CD4-positive, alpha-beta T cell treated with Interleukin-10 for 1 hour (primary cell): Measurements from ENCODE around the gene GSS.

Experiments used
- DNase-seq: peaks from one replicate; pipeline ENCODE4 v3.0.0-alpha.2; 2020

Gene GSS

GRCh38 chr20:34976286-34976685 is 20.7 kb upstream of the GSS start:
- DNase-seq: no peak

DNA sequence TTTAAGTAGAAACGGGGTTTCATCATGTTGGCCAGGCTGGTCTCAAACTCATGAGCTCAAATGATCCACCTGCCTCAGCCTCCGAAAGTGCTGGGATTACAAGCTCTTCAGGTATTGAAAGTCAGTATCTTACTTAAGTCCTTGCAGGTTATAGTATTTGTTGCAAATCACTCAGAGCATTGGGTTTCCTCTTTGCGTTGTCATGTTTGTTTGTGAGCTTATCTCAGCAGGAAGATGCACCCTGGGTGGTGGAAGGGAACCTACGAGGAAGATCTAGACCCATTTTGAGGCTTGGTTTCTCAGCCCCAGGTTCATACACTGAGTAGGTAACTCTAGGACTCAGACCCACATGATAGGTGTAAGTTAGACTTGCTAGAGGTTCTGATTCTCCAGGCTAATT is 18.6 kb upstream of the GSS start:
- no peak for DNase-seq

GRCh38 chr20:34971561-34972235 is 16.1 kb upstream of the GSS start:
- DNase-seq: no peak

GRCh38 chr20:34970846-34971560 is 15.4 kb upstream of the GSS start:
- no peak for DNase-seq

DNA sequence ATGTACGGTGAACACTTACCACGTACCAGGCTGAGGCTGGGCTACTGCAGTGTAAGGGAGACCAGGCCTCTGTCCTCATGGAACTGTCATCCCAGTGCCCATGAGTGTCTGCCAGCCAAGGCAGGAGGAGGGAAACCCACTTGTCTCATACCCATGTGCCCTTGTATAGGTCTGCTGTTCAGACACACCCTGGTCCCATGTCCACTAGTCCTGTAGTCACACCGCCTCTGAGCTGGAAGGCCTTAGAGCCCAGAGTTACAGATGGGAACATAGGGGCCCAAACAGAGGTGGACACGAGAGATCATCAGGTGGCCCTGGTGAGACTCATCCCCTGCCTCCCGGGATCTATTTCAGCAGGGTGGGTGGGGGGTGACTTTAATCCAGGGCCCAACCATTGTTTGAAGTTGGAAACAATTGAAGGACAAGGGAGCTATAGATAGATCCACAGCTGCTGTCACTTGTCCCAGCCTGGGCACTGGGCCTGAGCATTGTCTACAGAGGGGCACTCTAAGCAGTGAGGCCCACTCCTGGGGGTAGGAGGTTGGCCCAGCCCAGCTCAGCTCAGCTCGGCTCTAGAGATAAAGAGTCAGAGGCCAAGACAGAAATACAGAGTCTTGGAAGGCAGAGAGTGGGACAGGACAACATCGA is 14.7 kb upstream of the GSS start:
- DNase-seq: no peak

GRCh38 chr20:34968042-34968775 is 12.6 kb upstream of the GSS start:
- no peak for DNase-seq

GRCh38 chr20:34967421-34967820 is 11.8 kb upstream of the GSS start:
- DNase-seq: no peak

DNA sequence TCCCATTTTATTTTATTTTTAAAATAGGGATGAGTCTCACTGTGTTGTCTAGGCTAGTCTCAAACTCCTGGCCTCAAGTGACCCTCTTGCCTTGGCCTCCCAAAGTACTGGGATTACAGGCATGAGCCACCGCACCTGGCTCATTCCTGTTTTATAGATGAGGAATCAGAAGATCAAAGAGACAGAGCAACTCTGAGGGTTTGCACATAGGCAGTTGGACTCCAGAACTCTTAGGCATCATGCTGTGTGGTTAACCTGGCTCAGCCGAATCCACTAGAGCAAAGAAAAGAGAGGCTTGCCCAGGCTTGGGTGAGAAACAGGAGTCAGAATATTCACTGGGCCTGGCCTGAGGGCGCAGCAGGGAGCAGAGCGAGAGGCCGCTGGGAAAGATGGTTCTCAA is 9.4 kb upstream of the GSS start:
- no peak for DNase-seq

GRCh38 chr20:34964486-34964885 is 8.9 kb upstream of the GSS start:
- no peak for DNase-seq

DNA sequence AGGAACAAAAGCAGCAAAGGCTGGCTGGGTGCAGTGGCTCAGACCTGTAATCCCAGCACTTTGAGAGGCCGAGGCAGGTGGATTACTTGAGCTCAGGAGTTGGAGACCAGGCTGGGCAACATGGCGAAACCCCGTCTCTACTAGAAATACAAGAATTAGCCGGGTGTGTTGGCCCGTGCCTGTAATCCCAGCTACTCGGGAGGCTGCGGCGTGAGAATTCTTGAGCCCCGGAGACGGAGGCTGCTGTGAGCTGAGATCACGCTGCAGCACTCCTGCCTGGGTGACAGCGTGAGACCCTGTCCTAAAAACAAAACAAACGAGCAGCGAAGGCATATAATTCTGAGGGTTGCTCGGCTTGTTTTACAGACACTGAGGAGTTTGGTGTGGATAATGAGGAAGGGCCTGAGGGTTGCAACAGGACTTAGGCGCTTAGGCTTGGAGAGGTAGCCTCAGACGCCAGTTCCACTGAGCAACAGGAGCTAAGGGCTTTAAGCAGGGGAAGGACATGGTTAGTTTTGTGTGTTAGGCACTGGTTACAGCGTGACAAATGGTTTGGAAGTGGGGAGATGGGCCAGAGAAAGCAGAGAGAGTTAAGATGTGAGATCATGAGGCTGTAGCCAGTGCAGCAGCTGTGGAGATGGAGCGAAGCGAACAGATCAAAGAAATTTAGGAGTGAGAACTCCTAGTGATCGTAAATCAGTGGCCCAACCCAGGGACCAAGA is 1.3 kb upstream of the GSS start:
- DNase-seq: no peak

DNA sequence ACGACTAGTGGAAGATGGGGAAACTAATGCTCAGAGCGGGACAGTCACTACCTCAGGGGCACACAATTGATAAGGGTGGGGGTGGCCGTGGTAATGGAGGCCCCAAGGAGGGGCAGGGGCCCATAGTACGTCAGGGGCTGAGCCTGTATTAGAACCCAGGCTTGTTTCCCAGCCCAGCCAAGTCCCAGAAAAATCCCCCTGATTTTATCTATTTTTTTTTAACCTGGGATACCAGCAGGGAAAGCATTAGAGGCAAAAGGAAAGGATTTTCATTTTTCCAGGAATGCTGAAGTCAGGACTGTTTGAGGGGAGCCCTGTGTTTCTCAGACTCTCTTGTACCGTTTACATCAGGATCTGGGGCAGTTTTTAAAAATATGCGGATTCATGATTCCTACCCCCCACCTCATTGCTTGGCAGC is 444 bp upstream of the GSS start:
- DNase-seq: no peak

GRCh38 chr20:34954904-34955230 is 739 bp downstream of the GSS start:
- DNase-seq: no peak

- no peak for DNase-seq
Measured at GRCh38 chr20:34953960-34954359, 1.6 kb downstream of the GSS start.

DNA sequence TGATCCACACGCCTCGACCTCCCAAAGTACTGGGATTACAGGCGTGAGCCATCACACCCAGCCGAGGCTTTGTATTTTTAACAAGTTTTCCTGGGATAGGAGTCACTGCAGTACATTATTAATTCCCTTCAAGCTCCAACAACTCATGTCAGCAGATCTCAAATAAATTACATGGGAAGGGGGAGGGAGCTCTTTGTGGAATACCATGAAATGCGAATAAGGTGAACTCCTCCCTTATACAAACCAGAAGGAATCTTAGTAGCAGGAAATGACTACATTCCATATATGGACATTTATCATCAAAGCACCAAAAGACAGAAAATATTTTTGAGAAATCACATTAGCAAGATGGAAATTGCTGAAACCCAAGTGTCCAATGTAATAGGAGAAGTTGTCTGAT is 2.9 kb downstream of the GSS start:
- DNase-seq: no peak

- DNase-seq: no peak
Measured at GRCh38 chr20:34951652-34952051, 4.0 kb downstream of the GSS start.

- no peak for DNase-seq
Measured at GRCh38 chr20:34951252-34951651, 4.4 kb downstream of the GSS start.

- DNase-seq: no peak
Measured at GRCh38 chr20:34949120-34949519, 6.5 kb downstream of the GSS start.

DNA sequence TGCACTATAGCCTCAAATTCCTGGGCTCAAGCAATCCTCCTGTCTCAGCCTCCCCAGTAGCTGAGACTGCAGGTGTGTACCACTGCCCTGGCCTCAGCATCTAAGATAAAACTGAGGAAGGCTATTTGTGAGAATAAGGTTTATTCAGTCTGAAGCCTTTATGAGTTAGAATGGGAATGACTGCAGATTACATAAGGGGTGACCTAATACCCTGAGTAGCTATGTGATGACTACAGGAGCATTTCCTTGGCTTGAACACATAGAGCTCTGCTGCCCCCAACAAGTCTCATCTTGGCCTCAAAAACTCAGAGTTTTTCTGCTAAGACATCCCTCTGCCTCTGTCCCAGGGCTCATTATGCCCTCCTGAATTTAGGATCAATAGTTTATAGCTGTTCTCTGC is 7.6 kb downstream of the GSS start:
- no peak for DNase-seq

DNA sequence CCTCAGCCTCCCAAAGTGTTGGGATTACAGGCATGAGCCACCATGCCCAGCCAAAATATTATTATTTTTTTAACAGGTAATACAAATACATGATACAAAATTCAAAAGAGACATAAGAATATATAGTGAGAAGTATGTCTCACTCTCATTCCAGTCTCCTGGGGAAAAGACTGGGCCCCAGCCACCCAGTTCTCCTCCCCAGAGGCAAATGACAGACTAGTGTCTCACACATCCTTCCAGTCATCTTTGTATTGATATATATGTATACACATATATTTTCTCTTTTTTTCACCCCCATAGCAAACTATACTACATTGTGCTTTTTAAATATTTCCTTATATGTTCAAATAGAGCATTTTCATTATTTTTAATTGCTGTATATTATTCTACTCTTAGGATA is 8.3 kb downstream of the GSS start:
- no peak for DNase-seq

GRCh38 chr20:34946661-34947060 is 8.9 kb downstream of the GSS start:
- no peak for DNase-seq

DNA sequence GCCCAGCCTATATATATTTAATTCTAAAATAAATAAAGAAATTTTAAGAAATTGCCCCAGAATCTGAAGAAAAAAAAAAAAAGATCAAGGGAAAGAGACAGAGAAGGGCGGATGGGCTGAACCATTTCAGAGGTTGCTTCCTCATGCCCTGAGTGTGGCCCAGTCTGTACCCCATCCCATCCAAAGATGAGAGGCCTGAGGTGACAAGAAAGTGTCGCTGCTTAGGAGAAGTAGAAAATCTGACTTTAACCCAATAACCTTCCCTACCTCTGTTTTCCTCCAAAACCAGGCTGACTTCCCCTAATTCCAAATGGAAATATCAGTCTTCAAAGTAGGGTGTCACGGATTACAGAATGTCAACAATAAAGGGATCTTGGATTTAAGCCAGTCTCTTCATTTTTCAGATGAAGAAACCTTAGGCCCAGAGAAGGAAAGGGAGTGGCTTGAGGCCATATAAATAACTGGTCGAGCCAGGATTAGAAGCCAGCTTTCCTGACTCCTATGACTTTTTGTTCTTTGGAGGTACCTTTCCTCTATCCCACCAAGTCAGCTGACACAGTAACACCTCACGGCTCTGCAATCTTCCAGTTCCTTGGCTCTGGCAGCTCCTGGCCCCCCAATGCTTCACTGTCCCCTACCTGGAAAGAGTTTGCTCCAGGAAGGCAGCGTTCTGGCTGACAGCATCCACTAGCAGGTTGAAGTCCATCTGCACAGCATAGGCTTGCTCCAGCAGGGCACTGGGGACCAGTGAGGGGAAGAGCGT is 10.1 kb downstream of the GSS start:
- no peak for DNase-seq

GRCh38 chr20:34943808-34944567 is 11.6 kb downstream of the GSS start:
- no peak for DNase-seq
